Small intestine (tissue), 7 donors: ENCODE results near the gene FLOT1. TPM values are rescaled to one million over a fixed set of nuclear protein-coding genes. Genes with fewer than 3 reads are reported as not detected.

Source experiments
- DNase-seq, 2 donors: peaks; one replicate each; pipeline versions ENCODE4 v3.0.0 to v3.0.0-alpha.2; 2013
- FAIRE-seq: peaks from 2 replicates; lab custom pipeline; 2012; peaks lifted over from hg19 to GRCh38; lab: Jason Lieb, UNC
- H3K27ac ChIP-seq, 3 donors: one replicate each; pipeline ENCODE4 v1.5.1; 2013; ENCODE audit warnings: low read length in 2 of 3, mild to moderate bottlenecking in 2 of 3, control low read depth in 1 of 3, inconsistent platforms in 1 of 3, low read depth in 1 of 3, moderate library complexity in 1 of 3
- H3K27me3 ChIP-seq, 3 donors: one replicate each; pipeline ENCODE4 v1.6.1; 2013; ENCODE audit warnings: low read length in 3 of 3, inconsistent platforms in 1 of 3; ENCODE audit not compliant: control insufficient read depth in 3 of 3, insufficient read depth in 3 of 3
- H3K36me3 ChIP-seq, 3 donors: one replicate each; pipeline ENCODE4 v1.6.1; 2013; ENCODE audit warnings: low read length in 3 of 3, inconsistent platforms in 1 of 3, low read depth in 1 of 3, mild to moderate bottlenecking in 1 of 3, moderate library complexity in 1 of 3; ENCODE audit not compliant: control insufficient read depth in 3 of 3, insufficient read depth in 2 of 3
- H3K4me1 ChIP-seq, 3 donors: one replicate each; pipeline ENCODE4 v1.6.1; 2013; ENCODE audit warnings: low read length in 2 of 3, inconsistent platforms in 1 of 3, low read depth in 1 of 3, mild to moderate bottlenecking in 1 of 3, moderate library complexity in 1 of 3; ENCODE audit not compliant: control insufficient read depth in 3 of 3, insufficient read depth in 2 of 3
- H3K4me3 ChIP-seq, 3 donors: one replicate each; pipeline ENCODE4 v1.5.1; 2013; ENCODE audit warnings: low read length in 3 of 3, control low read depth in 1 of 3, inconsistent platforms in 1 of 3, low read depth in 1 of 3, mild to moderate bottlenecking in 1 of 3, moderate library complexity in 1 of 3
- H3K9me3 ChIP-seq, 2 donors: one replicate each; pipeline ENCODE4 v1.6.1; 2013; ENCODE audit warnings: low read depth in 1 of 2, low read length in 1 of 2; ENCODE audit not compliant: control insufficient read depth in 2 of 2, insufficient read depth in 1 of 2
- WGBS, 3 donors: extraction: QIAGEN DNeasy Blood & Tissue Kit; methylation state at CpG; one replicate each; pipeline ENCODE4 v1.1.7; 2013; 5-methylcytosine and 5-hydroxymethylcytosine counted together
- polyA plus RNA-seq, 4 donors: library from polyadenylated mRNA; stranded (reverse) in 3 of 4; unstranded in 1 of 4; fragments of 200-250 nt in 3 of 4; fragments of 120-200 nt in 1 of 4; gene quantifications; one replicate each; pipeline versions ENCODE4 v1.2.1 to v1.2.3, GENCODE V29; 2013
- donor health status: healthy with polysubstance abuse.
- donor health status: control.
- donor health status: control.
- donor health status: Bipolar disorder and iron deficiency.
- donor health status: healthy.

The FLOT1 gene
- polyA plus RNA-seq, 4 donors, result 77.4 to 166 (median 144) TPM

- 15 to 23% (median 15%) methylated on average over 8 of the region's 8 CpGs for WGBS, 3 donors
- FAIRE-seq, result no peak
- Histone ChIP-seq H3K4me1 (peaks cover 0 to 18% (median 4%) of the 10 kb centered on the region in 3 donors), H3K9me3 (no peaks in the 10 kb centered on the region), H3K36me3 (no peaks in the 10 kb centered on the region), H3K27ac (peak overlapping the region in 2 of 3 donors; percentile 60 to 77), H3K4me3 (peak overlapping the region; percentile 49 to 73 (median 52)), H3K27me3 (peaks cover 0 to 10% (median 0%) of the 10 kb centered on the region in 3 donors)
- no peak for DNase-seq
Observed at GRCh38 chr6:30691208-30691847, 51.2 kb downstream of the FLOT1 start.

DNA sequence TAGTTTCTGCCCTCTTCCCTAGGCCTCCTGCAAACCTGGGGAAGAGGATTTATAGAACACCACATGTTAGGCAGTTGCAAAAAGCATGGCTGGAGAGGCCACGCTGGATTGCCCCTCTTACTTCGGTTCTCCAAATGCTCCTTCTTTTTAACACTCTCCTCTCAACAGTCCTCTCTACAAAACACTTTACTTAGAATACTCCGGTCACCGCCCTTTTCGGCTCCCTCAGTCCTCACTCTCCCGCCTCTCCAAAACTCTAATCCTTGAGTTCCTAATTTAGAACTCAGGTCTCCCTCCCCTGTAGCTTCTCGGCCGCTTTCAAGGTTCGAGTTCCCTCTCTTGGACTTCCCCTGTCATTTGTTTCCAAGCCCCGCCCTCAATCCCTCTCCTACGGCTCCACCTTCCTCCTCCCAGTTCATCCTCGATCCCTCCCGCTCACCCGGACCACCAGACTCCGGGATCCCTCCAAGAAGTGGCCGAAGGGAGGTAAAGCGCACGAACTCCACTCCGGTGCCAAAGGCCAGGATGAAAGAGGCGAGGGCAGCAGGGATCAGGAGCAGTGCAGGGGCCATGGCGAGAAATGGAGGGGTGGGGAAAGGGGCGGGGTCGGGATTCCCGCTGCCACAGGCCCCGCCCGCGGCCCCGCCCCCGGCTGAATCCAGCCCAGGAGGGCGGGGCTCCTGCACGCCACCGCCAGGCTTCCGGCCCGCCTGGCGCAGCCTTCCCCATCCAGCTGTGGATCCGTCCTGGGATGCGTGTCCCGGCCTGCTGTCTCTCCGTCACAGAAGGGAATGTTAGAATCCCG, 51.9 kb downstream of the FLOT1 start, which contains the start of gene NRM:
Gene NRM (minus strand): TSS at position 582 of the 805 bp plus-strand sequence. CDS start 10 bp downstream, at position 572.
- H3K27me3 ChIP-seq, result peaks cover 0 to 16% (median 0%) of the 10 kb centered on the region in 3 donors
- FAIRE-seq, result no peak
- WGBS, 3 donors, result 0 to 2% (median 1%) methylated on average over 38 to 40 of the region's 40 CpGs
- H3K4me3 ChIP-seq, result peak within 1 kb of the TSS; percentile 49 to 73 (median 52)
- DNase-seq, result peak; percentile 87 to 94
- H3K27ac ChIP-seq, result peak within 1 kb of the TSS; percentile 35 to 85 (median 76)
- peaks cover 0 to 25% (median 4%) of the 10 kb centered on the region in 3 donors for H3K4me1 ChIP-seq
- H3K9me3 ChIP-seq, result no peaks in the 10 kb centered on the region
- H3K36me3 ChIP-seq, result peaks cover 0 to 1% (median 0%) of the 10 kb centered on the region in 3 donors

GRCh38 chr6:30689985-30690384, 52.5 kb downstream of the FLOT1 start:
- H3K4me3 ChIP-seq, result peak overlapping the region in 1 of 3 donors; percentile 73
- DNase-seq (no peak), FAIRE-seq (no peak)
- H3K27ac ChIP-seq, result peak overlapping the region in 2 of 3 donors; percentile 76 to 85
- peaks cover 0 to 18% (median 0%) of the 10 kb centered on the region in 3 donors for H3K27me3 ChIP-seq
- peaks cover 0 to 6% (median 0%) of the 10 kb centered on the region in 3 donors for H3K36me3 ChIP-seq
- H3K4me1 ChIP-seq, result peaks cover 0 to 25% (median 4%) of the 10 kb centered on the region in 3 donors
- 43 to 77% (median 52%) methylated on average over 4 of the region's 4 CpGs for WGBS, 3 donors
- no peaks in the 10 kb centered on the region for H3K9me3 ChIP-seq

DNA sequence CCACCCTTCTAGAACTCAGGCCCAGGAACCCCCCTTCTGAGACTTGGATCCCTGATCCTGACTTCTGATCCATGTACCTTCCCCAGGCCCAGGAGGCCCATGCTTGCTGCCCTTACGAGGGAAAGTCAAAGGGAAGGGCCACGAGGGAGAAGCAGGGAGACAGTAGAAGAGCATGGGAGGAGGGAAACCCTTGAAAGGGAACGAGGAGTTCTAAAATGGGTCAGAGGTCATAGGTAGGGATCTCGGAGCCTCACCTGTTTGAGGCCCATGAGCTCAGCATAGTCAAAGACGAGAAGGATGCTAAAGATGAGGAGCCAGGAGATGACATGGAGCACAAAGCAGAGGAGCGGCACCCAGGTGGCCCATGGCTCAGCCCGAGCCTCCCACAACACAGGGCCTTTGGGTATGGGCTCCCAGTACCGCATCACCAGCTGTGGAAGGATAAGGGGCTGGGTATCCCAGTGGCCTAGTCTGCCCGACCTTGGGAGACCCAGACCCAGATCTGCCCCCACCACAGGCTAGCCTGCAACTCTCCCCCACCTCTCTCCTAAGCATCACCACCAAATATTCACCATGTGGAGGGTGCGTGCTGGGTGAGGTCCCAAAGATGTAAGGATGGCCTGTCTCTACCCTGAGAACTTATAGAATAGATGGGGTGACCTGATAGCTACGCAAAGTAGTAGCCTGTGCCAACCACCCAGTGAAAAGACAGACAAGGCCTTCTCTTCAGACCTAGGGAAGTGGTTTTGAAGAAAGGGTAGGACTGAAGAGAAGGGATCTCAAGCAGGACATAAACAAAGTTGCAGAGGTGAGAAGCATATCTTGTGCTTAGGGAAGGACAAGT, 53.2 kb downstream of the FLOT1 start:
- H3K27ac ChIP-seq, result peak overlapping the region in 1 of 3 donors; percentile 85
- no peak overlapping the region for H3K4me3 ChIP-seq
- DNase-seq (no peak), FAIRE-seq (no peak)
- peaks cover 0 to 6% (median 0%) of the 10 kb centered on the region in 3 donors for H3K36me3 ChIP-seq
- WGBS, 3 donors, result 81 to 85% (median 84%) methylated on average over 11 of the region's 11 CpGs
- peaks cover 0 to 18% (median 0%) of the 10 kb centered on the region in 3 donors for H3K27me3 ChIP-seq
- H3K9me3 ChIP-seq, result no peaks in the 10 kb centered on the region
- H3K4me1 ChIP-seq, result peaks cover 0 to 25% (median 4%) of the 10 kb centered on the region in 3 donors

- WGBS, 3 donors, result 82 to 87% (median 86%) methylated on average over 8 to 9 of the region's 9 CpGs
- H3K4me3 ChIP-seq, result no peak overlapping the region
- DNase-seq (no peak), FAIRE-seq (no peak)
- H3K36me3 ChIP-seq, result peaks cover 0 to 10% (median 0%) of the 10 kb centered on the region in 3 donors
- H3K27me3 ChIP-seq, result peaks cover 0 to 18% (median 0%) of the 10 kb centered on the region in 3 donors
- H3K27ac ChIP-seq, result peak overlapping the region in 1 of 3 donors; percentile 97
- no peaks in the 10 kb centered on the region for H3K9me3 ChIP-seq
- H3K4me1 ChIP-seq, result peaks cover 0 to 25% (median 4%) of the 10 kb centered on the region in 3 donors
Observed at GRCh38 chr6:30688569-30688968, 53.9 kb downstream of the FLOT1 start.

GRCh38 chr6:30687659-30688431, 54.6 kb downstream of the FLOT1 start:
- DNase-seq, result no peak
- Histone ChIP-seq H3K27me3 (peaks cover 0 to 18% (median 0%) of the 10 kb centered on the region in 3 donors), H3K27ac (peak overlapping the region; percentile 41 to 97 (median 92)), H3K9me3 (no peaks in the 10 kb centered on the region), H3K36me3 (peaks cover 0 to 13% (median 0%) of the 10 kb centered on the region in 3 donors), H3K4me3 (peak overlapping the region; percentile 61 to 85 (median 81)), H3K4me1 (peaks cover 0 to 25% (median 4%) of the 10 kb centered on the region in 3 donors)
- 18 to 25% (median 23%) methylated on average over 22 of the region's 22 CpGs for WGBS, 3 donors
- no peak for FAIRE-seq

- Histone ChIP-seq H3K4me1 (peaks cover 0 to 26% (median 4%) of the 10 kb centered on the region in 3 donors), H3K4me3 (peak overlapping the region; percentile 61 to 85 (median 81)), H3K27ac (peak overlapping the region; percentile 71 to 97 (median 92)), H3K36me3 (peaks cover 0 to 14% (median 0%) of the 10 kb centered on the region in 3 donors), H3K9me3 (no peaks in the 10 kb centered on the region), H3K27me3 (peaks cover 0 to 18% (median 0%) of the 10 kb centered on the region in 3 donors)
- FAIRE-seq (no peak), DNase-seq (peak; percentile 59 to 76)
- 0 to 2% (median 1%) methylated on average over 24 to 52 of the region's 52 CpGs for WGBS, 3 donors
Observed at GRCh38 chr6:30686908-30687658, 55.4 kb downstream of the FLOT1 start.
